Tibial nerve (tissue), 4 donors: ENCODE measurements around the gene TLR9.

Source experiments
- EP300 ChIP-seq, 2 donors: sonication (generic); formaldehyde crosslinking; IDR thresholded peaks; one replicate each; pipeline ENCODE4 v1.6.1; 2017; ENCODE audit warnings: antibody characterized with exemption in 2 of 2, mild to moderate bottlenecking in 1 of 2
- POLR2A ChIP-seq, 2 donors: fragments of 450-650 bp; IDR thresholded peaks; one replicate each; pipeline ENCODE4 v1.6.1; 2017; ENCODE audit warnings: antibody characterized with exemption in 2 of 2, mild to moderate bottlenecking in 2 of 2, moderate library complexity in 2 of 2
- TF ChIP-seq, protein P1 (sequence below), 5 experiments: fragments of 200-600 bp in 3 of 5; fragments of 450-650 bp in 2 of 5; sonication (generic) in 3 of 5; IDR thresholded peaks; one replicate each; pipeline ENCODE4 v1.5.1; 2016 to 2019; ENCODE audit warnings: antibody characterized with exemption in 5 of 5, mild to moderate bottlenecking in 3 of 5, moderate library complexity in 2 of 5

DNA sequence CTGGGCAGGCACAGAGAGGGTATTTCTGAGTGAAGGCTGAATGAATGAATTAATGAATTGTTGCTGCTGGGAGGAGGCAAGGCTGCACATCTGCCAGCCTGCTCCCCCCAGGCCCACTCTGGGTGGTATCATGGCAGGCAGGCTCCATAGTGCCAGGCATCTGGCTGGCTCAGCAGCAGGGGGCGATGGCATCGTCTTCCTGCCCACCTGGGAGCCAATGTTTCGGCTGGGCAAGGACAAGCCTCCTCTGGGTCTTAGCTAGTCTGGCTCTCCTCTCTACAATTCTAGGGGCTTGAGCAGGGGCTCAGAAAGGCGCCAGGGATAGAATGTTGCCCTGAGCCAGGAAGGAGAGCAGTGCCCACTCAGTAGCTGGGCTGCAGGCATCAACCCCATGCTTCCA lies 1.7 kb upstream of the TLR9 start:
- TF ChIP-seq, protein P1, sequence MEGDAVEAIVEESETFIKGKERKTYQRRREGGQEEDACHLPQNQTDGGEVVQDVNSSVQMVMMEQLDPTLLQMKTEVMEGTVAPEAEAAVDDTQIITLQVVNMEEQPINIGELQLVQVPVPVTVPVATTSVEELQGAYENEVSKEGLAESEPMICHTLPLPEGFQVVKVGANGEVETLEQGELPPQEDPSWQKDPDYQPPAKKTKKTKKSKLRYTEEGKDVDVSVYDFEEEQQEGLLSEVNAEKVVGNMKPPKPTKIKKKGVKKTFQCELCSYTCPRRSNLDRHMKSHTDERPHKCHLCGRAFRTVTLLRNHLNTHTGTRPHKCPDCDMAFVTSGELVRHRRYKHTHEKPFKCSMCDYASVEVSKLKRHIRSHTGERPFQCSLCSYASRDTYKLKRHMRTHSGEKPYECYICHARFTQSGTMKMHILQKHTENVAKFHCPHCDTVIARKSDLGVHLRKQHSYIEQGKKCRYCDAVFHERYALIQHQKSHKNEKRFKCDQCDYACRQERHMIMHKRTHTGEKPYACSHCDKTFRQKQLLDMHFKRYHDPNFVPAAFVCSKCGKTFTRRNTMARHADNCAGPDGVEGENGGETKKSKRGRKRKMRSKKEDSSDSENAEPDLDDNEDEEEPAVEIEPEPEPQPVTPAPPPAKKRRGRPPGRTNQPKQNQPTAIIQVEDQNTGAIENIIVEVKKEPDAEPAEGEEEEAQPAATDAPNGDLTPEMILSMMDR (IDR thresholded peaks at IDR 0.05), result no peak
- TF ChIP-seq POLR2A (IDR thresholded peaks at IDR 0.05), result no peak
- TF ChIP-seq EP300 (IDR thresholded peaks at IDR 0.05), result no peak
